22Rv1 (cell line): ENCODE results near the gene SLC2A1.

ENCODE experiments used
- H3K27ac ChIP-seq: fragments of 450-650 bp; 2 replicates; pipeline ENCODE4 v1.5.1; 2017
- ZFX ChIP-seq: fragments of 450-650 bp; IDR thresholded peaks from 2 replicates; pipeline ENCODE4 v1.6.1; 2017; ENCODE audit warnings: antibody characterized with exemption, borderline replicate concordance
- TF ChIP-seq, protein P1 (sequence below): fragments of 450-650 bp; IDR thresholded peaks from 2 replicates; pipeline ENCODE4 v1.5.1; 2017; ENCODE audit warnings: mild to moderate bottlenecking

SLC2A1 gene

GRCh38 chr1:42973799-42974198 lies 15.1 kb upstream of the SLC2A1 start:
- no peak for TF ChIP-seq ZFX
- TF ChIP-seq, protein P1, sequence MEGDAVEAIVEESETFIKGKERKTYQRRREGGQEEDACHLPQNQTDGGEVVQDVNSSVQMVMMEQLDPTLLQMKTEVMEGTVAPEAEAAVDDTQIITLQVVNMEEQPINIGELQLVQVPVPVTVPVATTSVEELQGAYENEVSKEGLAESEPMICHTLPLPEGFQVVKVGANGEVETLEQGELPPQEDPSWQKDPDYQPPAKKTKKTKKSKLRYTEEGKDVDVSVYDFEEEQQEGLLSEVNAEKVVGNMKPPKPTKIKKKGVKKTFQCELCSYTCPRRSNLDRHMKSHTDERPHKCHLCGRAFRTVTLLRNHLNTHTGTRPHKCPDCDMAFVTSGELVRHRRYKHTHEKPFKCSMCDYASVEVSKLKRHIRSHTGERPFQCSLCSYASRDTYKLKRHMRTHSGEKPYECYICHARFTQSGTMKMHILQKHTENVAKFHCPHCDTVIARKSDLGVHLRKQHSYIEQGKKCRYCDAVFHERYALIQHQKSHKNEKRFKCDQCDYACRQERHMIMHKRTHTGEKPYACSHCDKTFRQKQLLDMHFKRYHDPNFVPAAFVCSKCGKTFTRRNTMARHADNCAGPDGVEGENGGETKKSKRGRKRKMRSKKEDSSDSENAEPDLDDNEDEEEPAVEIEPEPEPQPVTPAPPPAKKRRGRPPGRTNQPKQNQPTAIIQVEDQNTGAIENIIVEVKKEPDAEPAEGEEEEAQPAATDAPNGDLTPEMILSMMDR = no peak

DNA sequence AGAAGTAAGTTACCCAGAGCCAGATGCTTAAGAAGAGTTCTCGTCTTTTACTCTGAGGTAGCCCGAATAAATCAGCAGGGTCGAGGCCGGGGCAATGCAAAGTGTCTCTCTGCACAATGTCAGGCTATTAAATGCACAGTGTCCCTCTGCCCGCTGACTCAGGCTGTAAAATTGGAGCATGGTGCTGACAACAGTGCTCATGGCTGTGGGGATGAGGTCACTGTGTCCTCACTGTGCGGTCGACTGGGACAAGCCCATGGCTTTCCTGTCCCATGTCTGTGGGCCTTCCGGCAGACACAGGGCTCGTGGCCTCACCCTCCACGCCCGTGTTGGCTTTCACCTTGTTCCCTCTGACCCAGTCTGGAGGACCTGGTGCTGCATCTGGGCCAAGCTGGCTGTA lies 14.6 kb upstream of the SLC2A1 start:
- H3K27ac ChIP-seq = no peak overlapping the region
- no peak for TF ChIP-seq ZFX
- TF ChIP-seq, protein P1 = no peak

More at GRCh38 chr1:42973799-42974198, 15.1 kb upstream of the SLC2A1 start:
- no peak overlapping the region for H3K27ac ChIP-seq

DNA sequence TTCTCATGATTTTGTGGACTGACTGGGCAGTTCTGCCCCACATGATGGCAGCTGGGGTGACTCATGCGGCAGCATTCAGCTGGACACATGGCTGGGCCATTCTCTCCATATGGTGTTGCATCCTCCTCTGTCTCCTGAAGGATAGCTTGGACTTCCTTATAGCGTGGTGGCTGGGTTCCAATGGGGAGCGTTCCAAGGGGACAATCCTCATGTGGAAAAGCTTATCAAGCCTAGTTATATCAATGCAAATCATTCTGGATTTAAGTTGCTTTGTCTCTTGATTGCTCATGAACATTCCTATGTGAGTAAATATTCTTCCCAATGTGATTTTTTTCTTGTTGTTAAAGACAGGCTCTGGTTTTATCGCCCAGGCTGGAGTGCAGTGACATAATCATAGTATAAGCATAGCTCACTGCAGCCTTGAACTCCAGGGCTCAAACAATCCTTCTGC lies 13.2 kb upstream of the SLC2A1 start:
- H3K27ac ChIP-seq = no peak overlapping the region
- TF ChIP-seq ZFX = no peak

DNA sequence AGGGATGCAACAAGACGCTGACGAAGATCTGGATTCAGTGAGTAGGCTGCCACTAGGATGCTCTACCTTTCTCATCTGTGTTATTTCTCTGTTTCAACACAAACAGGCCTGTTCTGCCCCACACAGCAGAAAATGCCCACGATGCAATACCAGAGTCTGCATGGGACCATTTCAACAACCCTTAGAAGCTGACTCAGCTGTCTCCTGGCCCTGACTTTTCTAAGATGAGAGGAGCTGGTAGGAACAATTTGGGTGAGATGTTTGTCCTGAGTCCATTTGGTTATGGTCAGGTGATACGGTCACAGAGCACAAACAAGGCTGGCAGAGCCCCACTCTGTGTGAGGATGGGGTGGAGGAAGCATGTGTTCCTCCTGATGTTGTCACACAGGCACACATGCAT lies 11.5 kb upstream of the SLC2A1 start:
- TF ChIP-seq ZFX = no peak
- TF ChIP-seq, protein P1 = no peak
- H3K27ac ChIP-seq = no peak overlapping the region

- no peak overlapping the region for H3K27ac ChIP-seq
Measured at GRCh38 chr1:42968654-42969053, 10.0 kb upstream of the SLC2A1 start.

DNA sequence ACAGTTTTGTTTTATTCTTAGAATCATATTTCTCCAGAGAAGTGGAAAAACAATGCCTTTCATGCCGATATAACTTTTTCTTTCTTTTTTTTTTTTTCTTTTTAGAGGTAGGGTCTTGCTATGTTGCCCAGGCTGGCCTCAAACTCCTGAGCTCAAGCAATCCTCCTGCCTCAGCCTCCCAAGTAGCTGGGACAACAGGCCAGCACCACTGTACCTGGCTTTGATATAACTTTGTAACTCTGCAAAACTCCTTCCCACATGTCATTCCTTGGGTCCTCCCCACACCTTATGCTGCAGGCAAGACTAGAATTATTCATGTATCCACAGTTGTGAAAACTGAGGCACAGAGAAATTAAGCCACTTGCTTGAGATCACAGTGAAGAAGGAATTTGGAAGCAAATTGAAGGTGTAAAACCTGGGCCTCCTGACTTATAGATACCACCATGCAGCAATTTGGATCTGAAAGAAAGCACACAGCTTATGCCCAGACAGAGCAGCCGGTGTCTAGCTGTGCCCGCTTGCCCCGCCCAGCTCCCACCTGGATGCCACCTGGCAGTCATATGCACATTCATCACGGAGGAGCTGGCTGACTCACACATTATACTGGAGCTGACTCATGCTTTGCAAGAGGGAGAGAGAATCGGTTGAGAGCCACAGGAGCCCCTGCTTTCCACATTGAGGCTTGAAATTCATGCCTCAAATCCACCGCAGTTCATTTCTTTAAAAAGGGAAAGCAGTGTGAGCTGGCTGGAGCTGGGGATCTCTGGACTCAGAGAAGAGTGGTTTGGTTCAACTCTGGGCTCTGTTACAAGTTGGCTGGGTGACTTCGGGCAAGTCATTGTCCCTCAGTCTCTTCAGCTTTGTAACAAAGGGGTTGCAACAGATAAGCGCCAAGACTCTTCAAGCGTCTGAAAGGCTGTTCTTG lies 8.3 kb upstream of the SLC2A1 start:
- TF ChIP-seq ZFX = no peak
- H3K27ac ChIP-seq = no peak overlapping the region

More at GRCh38 chr1:42968654-42969053, 10.0 kb upstream of the SLC2A1 start:
- TF ChIP-seq, protein P1 = no peak
- no peak for TF ChIP-seq ZFX

DNA sequence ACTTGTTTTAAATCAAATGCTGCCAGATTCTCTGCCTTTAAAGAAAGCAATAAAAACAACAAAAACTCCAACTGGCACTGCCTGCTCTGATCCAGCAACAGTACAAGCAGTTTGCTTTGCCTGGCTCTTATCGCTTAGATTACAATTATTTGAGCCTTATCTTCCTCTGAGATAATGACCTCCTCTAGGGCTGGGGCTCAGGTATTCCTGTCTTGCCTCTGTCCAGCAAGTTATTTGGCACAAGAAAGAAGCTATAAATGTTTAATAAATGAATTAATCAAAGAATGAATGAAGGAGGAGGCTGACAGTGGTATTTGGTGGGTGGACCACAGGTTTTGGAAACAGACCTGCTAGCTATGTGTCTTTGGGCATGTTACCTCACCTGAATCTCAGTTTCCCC lies 6.7 kb upstream of the SLC2A1 start:
- no peak overlapping the region for H3K27ac ChIP-seq
- TF ChIP-seq ZFX = no peak
- TF ChIP-seq, protein P1 = no peak

DNA sequence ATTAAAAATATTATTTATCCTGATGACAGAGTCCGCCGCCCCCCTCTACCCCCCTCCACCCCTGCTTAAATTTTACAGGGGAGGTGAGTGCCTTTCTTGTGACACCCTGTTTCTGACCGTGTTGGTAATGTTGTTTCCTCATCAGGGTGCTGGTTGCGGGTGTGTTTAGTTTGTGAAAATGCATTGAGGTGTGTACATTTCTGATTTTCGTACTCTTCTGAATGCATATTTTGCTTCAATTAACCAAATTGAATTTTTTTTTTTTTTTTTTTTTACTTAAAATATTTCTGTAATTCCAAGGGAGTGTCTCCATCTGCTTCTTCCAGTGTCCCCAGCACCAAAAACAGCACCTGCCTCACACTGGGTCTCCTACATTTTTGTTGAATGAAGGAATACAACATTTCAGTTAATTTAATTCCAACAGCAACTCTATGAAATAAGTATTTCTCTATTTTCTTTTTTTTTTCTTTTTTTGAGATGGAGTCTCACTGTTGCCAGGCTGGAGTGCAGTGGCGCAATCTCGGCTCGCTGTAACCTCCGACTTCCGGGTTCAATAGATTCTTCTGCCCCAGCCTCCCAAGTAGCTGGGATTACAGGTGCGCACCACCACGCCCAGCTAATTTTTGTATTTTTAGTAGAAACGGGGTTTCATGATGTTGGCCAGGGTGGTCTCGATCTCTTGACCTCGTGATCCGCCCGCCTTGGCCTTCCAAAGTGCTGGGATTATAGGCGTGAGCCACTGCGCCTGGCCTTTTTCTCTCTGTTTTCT lies 5.6 kb upstream of the SLC2A1 start:
- TF ChIP-seq ZFX = no peak
- TF ChIP-seq, protein P1 = no peak
- no peak overlapping the region for H3K27ac ChIP-seq
